ENCODE measurements around the gene EIF3K. TPM values are rescaled to one million over a fixed set of nuclear protein-coding genes. Genes with fewer than 3 reads are reported as not detected.
"Not testable (repeated sequence)": the region's sequence is repeated elsewhere in the genome, so short reads cannot be mapped to it uniquely, and the experiment has no call there.

Gene EIF3K
- total RNA-seq (ENCODE audit: low replicate concordance): 268 and 491 TPM in 2 replicates

GRCh38 chr19:38618590-38619360 is at the start of gene EIF3K:
EIF3K (plus strand) TSS chr19:38619188; CDS start chr19:38619269, 81 bp downstream.
- TF ChIP-seq, protein P1, sequence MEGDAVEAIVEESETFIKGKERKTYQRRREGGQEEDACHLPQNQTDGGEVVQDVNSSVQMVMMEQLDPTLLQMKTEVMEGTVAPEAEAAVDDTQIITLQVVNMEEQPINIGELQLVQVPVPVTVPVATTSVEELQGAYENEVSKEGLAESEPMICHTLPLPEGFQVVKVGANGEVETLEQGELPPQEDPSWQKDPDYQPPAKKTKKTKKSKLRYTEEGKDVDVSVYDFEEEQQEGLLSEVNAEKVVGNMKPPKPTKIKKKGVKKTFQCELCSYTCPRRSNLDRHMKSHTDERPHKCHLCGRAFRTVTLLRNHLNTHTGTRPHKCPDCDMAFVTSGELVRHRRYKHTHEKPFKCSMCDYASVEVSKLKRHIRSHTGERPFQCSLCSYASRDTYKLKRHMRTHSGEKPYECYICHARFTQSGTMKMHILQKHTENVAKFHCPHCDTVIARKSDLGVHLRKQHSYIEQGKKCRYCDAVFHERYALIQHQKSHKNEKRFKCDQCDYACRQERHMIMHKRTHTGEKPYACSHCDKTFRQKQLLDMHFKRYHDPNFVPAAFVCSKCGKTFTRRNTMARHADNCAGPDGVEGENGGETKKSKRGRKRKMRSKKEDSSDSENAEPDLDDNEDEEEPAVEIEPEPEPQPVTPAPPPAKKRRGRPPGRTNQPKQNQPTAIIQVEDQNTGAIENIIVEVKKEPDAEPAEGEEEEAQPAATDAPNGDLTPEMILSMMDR (IDR thresholded peaks at IDR 0.05; ENCODE audit: insufficient read depth, low read length): no peak

DNA sequence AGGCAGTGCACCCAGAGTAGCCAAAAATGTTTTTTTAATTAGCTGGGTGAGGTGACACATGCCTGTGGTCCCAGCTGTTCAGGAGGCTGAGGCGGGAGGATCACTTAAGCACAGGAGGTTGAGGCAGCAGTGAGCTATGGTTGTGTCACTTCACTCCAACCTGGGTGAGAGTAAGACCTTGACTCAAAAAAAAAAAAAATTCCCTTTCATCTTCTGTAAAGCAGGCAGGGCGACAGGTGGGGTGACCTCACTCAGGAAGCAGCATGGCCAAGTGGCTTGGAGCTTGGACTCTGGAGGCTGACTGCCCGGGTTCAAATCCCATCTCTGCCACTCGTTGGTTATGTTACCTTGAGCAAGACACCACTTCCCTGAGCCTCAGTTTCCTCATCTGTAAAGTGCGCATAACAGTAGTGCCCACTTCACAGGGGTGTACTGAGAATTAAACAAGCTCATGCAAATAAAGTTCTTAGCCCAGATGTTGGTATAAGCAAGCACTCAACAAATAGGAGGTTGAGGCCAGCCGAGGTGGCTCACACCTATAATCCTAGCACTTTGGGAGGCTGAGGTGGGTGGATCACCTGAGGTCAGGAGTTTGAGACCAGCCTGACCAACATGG is 49.5 kb upstream of the EIF3K start:
- TF ChIP-seq, protein P1 (IDR thresholded peaks at IDR 0.05; ENCODE audit: insufficient read depth, low read length): no peak
- no peak overlapping the region for H3K4me3 ChIP-seq (ENCODE audit: low read depth, low read length)
- DNase-seq (ENCODE audit: low read depth): no peak

More at GRCh38 chr19:38618590-38619360, at the start of gene EIF3K:
- H3K4me3 ChIP-seq (ENCODE audit: low read depth, low read length): peak within 1 kb of the TSS; percentile 99
- peak; percentile 98 for DNase-seq (ENCODE audit: low read depth)

GRCh38 chr19:38571682-38572081 is 47.3 kb upstream of the EIF3K start:
- H3K4me3 ChIP-seq (ENCODE audit: low read depth, low read length): no peak overlapping the region
- DNase-seq (ENCODE audit: low read depth): no peak
- TF ChIP-seq, protein P1 (IDR thresholded peaks at IDR 0.05; ENCODE audit: insufficient read depth, low read length): no peak

GRCh38 chr19:38577826-38578225 is 41.2 kb upstream of the EIF3K start:
- DNase-seq (ENCODE audit: low read depth): no peak
- no peak overlapping the region for H3K4me3 ChIP-seq (ENCODE audit: low read depth, low read length)
- TF ChIP-seq, protein P1 (IDR thresholded peaks at IDR 0.05; ENCODE audit: insufficient read depth, low read length): no peak

- not testable (repeated sequence) for DNase-seq (ENCODE audit: low read depth); H3K4me3 ChIP-seq (ENCODE audit: low read depth, low read length)
Measured at GRCh38 chr19:38579304-38579703, 39.7 kb upstream of the EIF3K start.

- no peak overlapping the region for H3K4me3 ChIP-seq (ENCODE audit: low read depth, low read length)
- no peak for DNase-seq (ENCODE audit: low read depth)
- TF ChIP-seq, protein P1 (IDR thresholded peaks at IDR 0.05; ENCODE audit: insufficient read depth, low read length): no peak
Measured at GRCh38 chr19:38580080-38580479, 38.9 kb upstream of the EIF3K start.

DNA sequence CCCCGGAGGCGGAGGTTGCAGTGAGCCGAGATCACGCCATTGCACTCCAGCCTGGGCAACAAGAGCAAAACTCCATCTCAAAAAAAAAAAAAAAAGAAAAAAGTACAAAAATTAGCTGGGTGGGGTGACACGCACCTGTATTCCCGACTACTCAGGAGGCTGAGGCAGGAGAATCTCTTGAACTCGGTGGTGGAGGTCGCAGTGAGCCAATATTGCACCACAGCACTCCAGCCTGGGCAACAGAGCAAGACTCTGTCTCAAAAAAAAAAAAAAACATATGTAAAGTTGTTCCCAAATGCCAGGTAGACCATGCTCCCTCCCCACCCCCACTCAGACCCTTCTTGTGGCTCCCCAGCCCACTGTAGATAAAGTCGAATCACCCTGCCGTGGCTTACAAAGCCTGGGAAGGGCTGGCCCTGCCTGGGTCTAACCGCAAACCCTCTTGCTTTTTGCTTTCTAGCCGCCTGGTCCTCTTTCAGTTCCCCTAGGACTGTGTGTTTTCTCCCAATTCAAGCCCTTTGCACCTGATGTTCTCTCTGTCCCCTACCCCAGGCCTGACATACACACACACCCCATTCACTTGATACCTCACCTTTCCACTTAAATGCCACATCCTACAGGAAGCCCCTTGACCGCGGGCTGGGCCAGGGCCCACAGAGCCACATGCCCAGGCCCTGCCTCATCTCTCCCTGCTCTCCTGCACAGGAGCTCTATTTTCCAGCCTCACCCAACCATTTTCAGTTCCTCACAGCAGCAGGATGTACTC is 35.6 kb upstream of the EIF3K start:
- TF ChIP-seq, protein P1 (IDR thresholded peaks at IDR 0.05; ENCODE audit: insufficient read depth, low read length): no peak
- no peak overlapping the region for H3K4me3 ChIP-seq (ENCODE audit: low read depth, low read length)

More for the DNA sequence above, 35.6 kb upstream of the EIF3K start:
- no peak for DNase-seq (ENCODE audit: low read depth)
